Duodenal mucosa (tissue), 2 donors: ENCODE data around the gene FBRSL1.
A peak's percentile ranks its signal among the peaks of the same experiment; 100 is the strongest.
"Not testable (repeated sequence)": the region's sequence is repeated elsewhere in the genome, so short reads cannot be mapped to it uniquely, and the experiment has no call there.

ENCODE experiments used
- H3K27ac ChIP-seq: one replicate; pipeline ENCODE4 v1.7.0; 2013; ENCODE audit warnings: low read depth, low read length
- H3K27me3 ChIP-seq, 2 donors: one replicate each; pipeline ENCODE4 v1.7.0; 2013; ENCODE audit warnings: low read length in 2 of 2, control low read depth in 1 of 2; ENCODE audit not compliant: insufficient read depth in 2 of 2, control insufficient read depth in 1 of 2
- H3K36me3 ChIP-seq, 2 donors: one replicate each; pipeline ENCODE4 v1.7.0; 2013; ENCODE audit warnings: low read length in 2 of 2, control low read depth in 1 of 2; ENCODE audit not compliant: insufficient read depth in 2 of 2, control insufficient read depth in 1 of 2
- H3K4me1 ChIP-seq, 2 donors: one replicate each; pipeline ENCODE4 v1.7.0; 2013; ENCODE audit warnings: low read length in 2 of 2, control low read depth in 1 of 2; ENCODE audit not compliant: insufficient read depth in 2 of 2, control insufficient read depth in 1 of 2
- H3K4me3 ChIP-seq, 2 donors: one replicate each; pipeline ENCODE4 v1.7.0; 2013; ENCODE audit warnings: low read length in 2 of 2, low read depth in 1 of 2
- H3K9ac ChIP-seq, 2 donors: one replicate each; pipeline ENCODE4 v1.7.0; 2013; ENCODE audit warnings: low read length in 2 of 2, low read depth in 1 of 2
- H3K9me3 ChIP-seq, 2 donors: one replicate each; pipeline ENCODE4 v1.7.0; 2013; ENCODE audit warnings: low read length in 2 of 2, control low read depth in 1 of 2; ENCODE audit not compliant: control insufficient read depth in 1 of 2

Gene FBRSL1

GRCh38 chr12:132489602-132490266 is at the start of gene FBRSL1:
Gene FBRSL1 (plus strand): TSS chr12:132490151.
- H3K4me3 ChIP-seq = peak within 1 kb of the TSS; percentile 79 to 89
- H3K9me3 ChIP-seq = no peaks in the 10 kb centered on the region
- no peaks in the 10 kb centered on the region for H3K36me3 ChIP-seq
- peaks cover 49% of the 10 kb centered on the region in 2 donors for H3K4me1 ChIP-seq
- H3K27ac ChIP-seq = peak within 1 kb of the TSS; percentile 39
- peak within 1 kb of the TSS; percentile 81 to 85 for H3K9ac ChIP-seq
- H3K27me3 ChIP-seq = no peaks in the 10 kb centered on the region

GRCh38 chr12:132440420-132440819 is 49.5 kb upstream of the FBRSL1 start:
- H3K9ac ChIP-seq, H3K9me3 ChIP-seq, H3K36me3 ChIP-seq, H3K27ac ChIP-seq, H3K4me3 ChIP-seq: not testable (repeated sequence)
- H3K4me1 ChIP-seq = peaks cover 10 to 14% of the 10 kb centered on the region in 2 donors
- peaks cover 0 to 13% of the 10 kb centered on the region in 2 donors for H3K27me3 ChIP-seq

- H3K9ac ChIP-seq = no peak overlapping the region
- H3K4me3 ChIP-seq = no peak overlapping the region
- peaks cover 0 to 13% of the 10 kb centered on the region in 2 donors for H3K27me3 ChIP-seq
- peaks cover 7 to 11% of the 10 kb centered on the region in 2 donors for H3K4me1 ChIP-seq
- H3K9me3 ChIP-seq = no peaks in the 10 kb centered on the region
- no peaks in the 10 kb centered on the region for H3K36me3 ChIP-seq
- H3K27ac ChIP-seq = no peak overlapping the region
Measured at GRCh38 chr12:132441871-132442863, 47.8 kb upstream of the FBRSL1 start.

GRCh38 chr12:132443091-132443490 is 46.9 kb upstream of the FBRSL1 start:
- Histone ChIP-seq H3K27ac (no peak overlapping the region), H3K36me3 (no peaks in the 10 kb centered on the region), H3K9ac (no peak overlapping the region), H3K4me3 (no peak overlapping the region), H3K4me1 (peaks cover 0 to 3% of the 10 kb centered on the region in 2 donors), H3K9me3 (no peaks in the 10 kb centered on the region), H3K27me3 (peaks cover 0 to 16% of the 10 kb centered on the region in 2 donors)

- Histone ChIP-seq H3K9ac (peak overlapping the region in 1 of 2 donors; percentile 12), H3K4me3 (no peak overlapping the region), H3K36me3 (no peaks in the 10 kb centered on the region), H3K9me3 (no peaks in the 10 kb centered on the region), H3K27ac (no peak overlapping the region), H3K4me1 (no peaks in the 10 kb centered on the region), H3K27me3 (peaks cover 0 to 13% of the 10 kb centered on the region in 2 donors)
Measured at GRCh38 chr12:132444283-132444682, 45.7 kb upstream of the FBRSL1 start.

- Histone ChIP-seq H3K27ac (peak overlapping the region; percentile 30), H3K4me3 (peak overlapping the region; percentile 49 to 62), H3K36me3 (no peaks in the 10 kb centered on the region), H3K4me1 (peaks cover 0 to 3% of the 10 kb centered on the region in 2 donors), H3K27me3 (peaks cover 5 to 13% of the 10 kb centered on the region in 2 donors), H3K9ac (peak overlapping the region; percentile 14 to 47), H3K9me3 (no peaks in the 10 kb centered on the region)
Measured at GRCh38 chr12:132444957-132445883, 44.7 kb upstream of the FBRSL1 start.

GRCh38 chr12:132445884-132446632 is 43.9 kb upstream of the FBRSL1 start:
- H3K9ac ChIP-seq = peak overlapping the region; percentile 14 to 47
- no peaks in the 10 kb centered on the region for H3K36me3 ChIP-seq
- H3K27ac ChIP-seq = peak overlapping the region; percentile 30
- peak overlapping the region; percentile 49 to 62 for H3K4me3 ChIP-seq
- peaks cover 13 to 18% of the 10 kb centered on the region in 2 donors for H3K27me3 ChIP-seq
- H3K4me1 ChIP-seq = peaks cover 0 to 3% of the 10 kb centered on the region in 2 donors
- H3K9me3 ChIP-seq = no peaks in the 10 kb centered on the region

GRCh38 chr12:132446633-132447326 is 43.2 kb upstream of the FBRSL1 start:
- H3K27me3 ChIP-seq = peaks cover 14 to 17% of the 10 kb centered on the region in 2 donors
- H3K4me1 ChIP-seq = peaks cover 0 to 3% of the 10 kb centered on the region in 2 donors
- no peak overlapping the region for H3K4me3 ChIP-seq
- no peak overlapping the region for H3K27ac ChIP-seq
- no peaks in the 10 kb centered on the region for H3K36me3 ChIP-seq
- no peaks in the 10 kb centered on the region for H3K9me3 ChIP-seq
- H3K9ac ChIP-seq = no peak overlapping the region
